A549 (cell line): ENCODE measurements around the gene ENTREP3. TPM values are rescaled to one million over a fixed set of nuclear protein-coding genes. Genes with fewer than 3 reads are reported as not detected.

Source experiments
- ATAC-seq, 2 experiments: fragments of 200-7000 bp in 1 of 2; fragments of >200 bp in 1 of 2; cut with Nextera tagmentation in 1 of 2; cut with Tn5 transposase in 1 of 2; 3 replicates each; pipeline versions ENCODE4 v1.8.0 to v1.9.1; 2018 to 2020; ENCODE audit warnings: mild to moderate bottlenecking in 1 of 2, moderate library complexity in 1 of 2
- CTCF ChIA-PET: fragments of 300-600 bp; sonication (Branson Sonifier 250); formaldehyde crosslinking; extraction: SDS; loops from one replicate; lab custom pipeline; 2021; ENCODE audit warnings: antibody characterized with exemption, inconsistent platforms; lab: Yijun Ruan, JAX
- POLR2A ChIA-PET: fragments of 350-600 bp; formaldehyde crosslinking; extraction: SDS; loops from one replicate; lab custom pipeline; 2021; ENCODE audit warnings: antibody characterized with exemption, inconsistent platforms; lab: Yijun Ruan, JAX
- DNase-seq, 2 experiments: peaks; one replicate each; pipeline versions ENCODE4 v3.0.0 to v3.0.0-alpha.2; 2011 to 2016; ENCODE audit warnings: low read depth in 1 of 2, low spot score in 1 of 2
- FAIRE-seq: peaks from 2 replicates; lab custom pipeline; 2011; peaks lifted over from hg19 to GRCh38; lab: Jason Lieb, UNC
- H3K27ac ChIP-seq, 2 experiments: fragments of >200 bp; sonication (Bioruptor Twin); formaldehyde crosslinking; 3 replicates each; pipeline ENCODE4 v1.5.1; 2016 to 2017
- H3K4me1 ChIP-seq: fragments of >200 bp; sonication (Bioruptor Twin); formaldehyde crosslinking; 3 replicates; pipeline ENCODE4 v1.6.1; 2016
- H3K4me2 ChIP-seq: fragments of >200 bp; sonication (Bioruptor Twin); formaldehyde crosslinking; 3 replicates; pipeline ENCODE4 v1.6.1; 2016
- H3K4me3 ChIP-seq: fragments of >200 bp; sonication (Bioruptor Twin); formaldehyde crosslinking; 3 replicates; pipeline ENCODE4 v1.5.1; 2016
- H3K9me3 ChIP-seq: fragments of >200 bp; sonication (Bioruptor Twin); formaldehyde crosslinking; 3 replicates; pipeline ENCODE4 v1.6.1; 2016
- BHLHE40 ChIP-seq: IDR thresholded peaks from 2 replicates; pipeline ENCODE4 v1.6.1; 2012; ENCODE audit warnings: low read depth, low read length, inconsistent platforms
- CBX2 ChIP-seq: fragments of 200-600 bp; sonication (generic); IDR thresholded peaks from 2 replicates; pipeline ENCODE4 v1.6.1; 2016; ENCODE audit warnings: low read depth, mild to moderate bottlenecking, borderline replicate concordance
- CEBPB ChIP-seq, 2 experiments: fragments of >200 bp in 1 of 2; sonication (Bioruptor Twin) in 1 of 2; formaldehyde crosslinking in 1 of 2; IDR thresholded peaks; 2 replicates each; pipeline ENCODE4 v1.6.1; 2012 to 2016
- CHD2 ChIP-seq: fragments of 150-350 bp; IDR thresholded peaks from 2 replicates; pipeline ENCODE4 v1.6.1; 2014; ENCODE audit warnings: low read length; ENCODE audit not compliant: partially characterized antibody
- EHF ChIP-seq: fragments of 250-450 bp; sonication (Bioruptor Pico); IDR thresholded peaks from 2 replicates; pipeline ENCODE4 v1.5.0; 2020; ENCODE audit warnings: mild to moderate bottlenecking
- EHMT2 ChIP-seq: fragments of 200-600 bp; sonication (generic); IDR thresholded peaks from 2 replicates; pipeline ENCODE4 v1.6.1; 2016; ENCODE audit warnings: antibody characterized with exemption, low read depth, mild to moderate bottlenecking, moderate library complexity
- FOSL2 ChIP-seq, 2 experiments: fragments of 450-650 bp in 1 of 2; fragments of >200 bp in 1 of 2; sonication (Bioruptor Twin) in 1 of 2; formaldehyde crosslinking; IDR thresholded peaks; 2 replicates each; pipeline versions ENCODE4 v1.5.0 to v1.6.1; 2016 to 2020; ENCODE audit warnings: mild to moderate bottlenecking in 1 of 2, moderate library complexity in 1 of 2
- HDAC2 ChIP-seq: fragments of 200-600 bp; sonication (generic); IDR thresholded peaks from 2 replicates; pipeline ENCODE4 v1.6.1; 2016
- HOXA7 ChIP-seq: fragments of 250-450 bp; sonication (Bioruptor Pico); IDR thresholded peaks from 2 replicates; pipeline ENCODE4 v1.5.0; 2020; ENCODE audit warnings: mild to moderate bottlenecking, moderate library complexity
- HOXB5 ChIP-seq: fragments of 250-450 bp; sonication (Bioruptor Pico); IDR thresholded peaks from 2 replicates; pipeline ENCODE4 v1.5.0; 2020; ENCODE audit warnings: mild to moderate bottlenecking, moderate library complexity
- JUN ChIP-seq, 2 experiments: fragments of >200 bp; sonication (Bioruptor Twin); formaldehyde crosslinking; IDR thresholded peaks; 2 replicates in 1 of 2; 3 replicates in 1 of 2; pipeline ENCODE4 v1.6.1; 2016 to 2017
- KDM1A ChIP-seq: fragments of 200-600 bp; sonication (generic); IDR thresholded peaks from 2 replicates; pipeline ENCODE4 v1.6.1; 2016; ENCODE audit warnings: low read depth, mild to moderate bottlenecking
- KDM5A ChIP-seq: fragments of 200-600 bp; sonication (generic); IDR thresholded peaks from 2 replicates; pipeline ENCODE4 v1.6.1; 2016; ENCODE audit warnings: antibody characterized with exemption, mild to moderate bottlenecking
- MYC ChIP-seq: IDR thresholded peaks from 2 replicates; pipeline ENCODE4 v1.6.1; 2012; ENCODE audit warnings: mild to moderate bottlenecking, inconsistent platforms, low read length, improper control_type of control experiment, borderline replicate concordance
- NFE2L2 ChIP-seq: fragments of 150-350 bp; conservative IDR thresholded peaks from 2 replicates; pipeline ENCODE4 v1.6.1; 2014; ENCODE audit warnings: low read length
- NPAS2 ChIP-seq: fragments of 250-450 bp; sonication (Bioruptor Pico); IDR thresholded peaks from 2 replicates; pipeline ENCODE4 v1.8.0; 2022; ENCODE audit warnings: mild to moderate bottlenecking, moderate library complexity, borderline replicate concordance
- PHF8 ChIP-seq: fragments of 200-600 bp; sonication (generic); IDR thresholded peaks from 2 replicates; pipeline ENCODE4 v1.6.1; 2016; ENCODE audit warnings: low read depth, mild to moderate bottlenecking, antibody characterized with exemption, moderate library complexity, borderline replicate concordance
- POLR2A ChIP-seq: IDR thresholded peaks from 2 replicates; pipeline ENCODE4 v1.6.1; 2012; ENCODE audit warnings: mild to moderate bottlenecking, low read length
- RAD21 ChIP-seq, 2 experiments: fragments of >200 bp in 1 of 2; sonication (Bioruptor Twin) in 1 of 2; formaldehyde crosslinking in 1 of 2; IDR thresholded peaks in 1 of 2; conservative IDR thresholded peaks in 1 of 2; 2 replicates in 1 of 2; 3 replicates in 1 of 2; pipeline ENCODE4 v1.6.1; 2012 to 2018; ENCODE audit warnings: inconsistent platforms in 1 of 2
- RARB ChIP-seq: fragments of 250-450 bp; sonication (Bioruptor Pico); IDR thresholded peaks from 2 replicates; pipeline ENCODE4 v1.8.0; 2021; ENCODE audit warnings: mild to moderate bottlenecking, moderate library complexity
- RCOR1 ChIP-seq: fragments of 150-350 bp; IDR thresholded peaks from 2 replicates; pipeline ENCODE4 v1.6.1; 2014; ENCODE audit warnings: antibody characterized with exemption, low read length, low read depth
- RNF2 ChIP-seq: fragments of 200-600 bp; sonication (generic); IDR thresholded peaks from 2 replicates; pipeline ENCODE4 v1.6.1; 2016; ENCODE audit warnings: low read depth, mild to moderate bottlenecking, antibody characterized with exemption, moderate library complexity, borderline replicate concordance
- SMC3 ChIP-seq: fragments of >200 bp; sonication (Bioruptor Twin); formaldehyde crosslinking; IDR thresholded peaks from 3 replicates; pipeline ENCODE4 v1.6.1; 2018; ENCODE audit warnings: inconsistent platforms
- ZFP36 ChIP-seq: fragments of 450-650 bp; IDR thresholded peaks from 2 replicates; pipeline ENCODE4 v1.6.1; 2014; ENCODE audit warnings: borderline replicate concordance; ENCODE audit not compliant: partially characterized antibody
- WGBS: methylation state at CpG from one replicate; pipeline ENCODE4 v1.1.6; 2017; ENCODE audit errors: missing lambda C conversion rate; 5-methylcytosine and 5-hydroxymethylcytosine counted together
- polyA plus RNA-seq, 4 experiments: library from polyadenylated mRNA; depleted of rRNA in 3 of 4; stranded (reverse); fragments of >200 nt; fragmentation: RNase III in 1 of 4; extraction: RNeasy Plus Mini Kit Qiagen cat#74134 plus additional on column Dnase treatment in 1 of 4; gene quantifications; 2 replicates in 3 of 4; 3 replicates in 1 of 4; pipeline ENCODE4 v1.2.3, GENCODE V29; 2011 to 2017
- TF ChIP-seq, protein P1 (sequence below): fragments of >200 bp; sonication (Bioruptor Twin); formaldehyde crosslinking; IDR thresholded peaks from 3 replicates; pipeline ENCODE4 v1.6.1; 2016
- TF ChIP-seq, protein P2 (sequence below): IDR thresholded peaks from 2 replicates; pipeline ENCODE4 v1.6.1; 2012; ENCODE audit warnings: low read depth, borderline replicate concordance
- TF ChIP-seq, protein P3 (sequence below): fragments of 150-350 bp; IDR thresholded peaks from 2 replicates; pipeline ENCODE4 v1.6.1; 2014; ENCODE audit warnings: low read depth, mild to moderate bottlenecking, low read length
- TF ChIP-seq, protein P4 (sequence below): IDR thresholded peaks from 2 replicates; pipeline ENCODE4 v1.6.1; 2012
- TF ChIP-seq, protein P5 (sequence below): fragments of 250-450 bp; sonication (Bioruptor Pico); IDR thresholded peaks from 2 replicates; pipeline ENCODE4 v1.5.0; 2020; ENCODE audit warnings: low read depth, mild to moderate bottlenecking, moderate library complexity

Gene ENTREP3
- polyA plus RNA-seq, 2 of the 4 experiments (the other 2 are of a cell fraction) = 8.4 to 29.5 TPM

DNA sequence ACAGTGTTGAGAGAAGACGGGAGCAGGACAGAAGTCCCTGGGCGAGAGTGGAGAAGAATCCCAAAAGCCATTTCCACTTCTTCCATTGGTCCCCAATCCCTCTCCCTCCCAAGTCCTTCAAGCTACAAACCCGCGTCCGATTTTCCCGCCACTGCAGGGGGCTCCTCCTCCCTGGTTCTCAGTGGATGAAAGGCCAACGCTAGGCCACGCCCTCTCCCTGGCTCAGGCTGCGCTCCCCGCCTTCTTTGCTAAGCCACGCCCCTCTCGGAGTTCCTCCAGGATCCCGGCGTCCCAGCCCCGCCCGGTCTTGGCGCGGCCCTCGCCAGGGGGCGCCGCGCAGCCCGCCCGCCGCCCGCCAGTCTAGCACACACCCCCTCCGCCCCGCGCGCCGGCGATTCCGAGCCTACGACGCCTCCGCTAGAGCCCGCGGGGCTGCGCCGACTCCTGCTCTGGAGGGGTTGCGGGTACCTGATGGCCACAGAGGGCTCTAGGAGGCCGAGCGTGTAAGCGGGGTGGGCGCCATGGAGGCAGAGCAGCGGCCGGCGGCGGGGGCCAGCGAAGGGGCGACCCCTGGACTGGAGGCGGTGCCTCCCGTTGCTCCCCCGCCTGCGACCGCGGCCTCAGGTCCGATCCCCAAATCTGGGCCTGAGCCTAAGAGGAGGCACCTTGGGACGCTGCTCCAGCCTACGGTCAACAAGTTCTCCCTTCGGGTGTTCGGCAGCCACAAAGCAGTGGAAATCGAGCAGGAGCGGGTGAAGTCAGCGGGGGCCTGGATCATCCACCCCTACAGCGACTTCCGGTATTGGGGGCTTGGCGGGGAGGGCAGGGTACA is 22.0 kb upstream of the ENTREP3 start, which contains the start of gene HCN3 (continued):
- no peak for TF ChIP-seq CHD2
- TF ChIP-seq KDM5A = no peak
- TF ChIP-seq SMC3 = peak; percentile 90
- no peak for TF ChIP-seq RNF2
- TF ChIP-seq MYC = no peak
- no peak for TF ChIP-seq HOXA7 (CRISPR knock-in tag)
- no peak for TF ChIP-seq KDM1A
- no peak for TF ChIP-seq FOSL2 (IDR thresholded peaks at IDR 0.05)
- no peak for TF ChIP-seq FOSL2 (CRISPR knock-in tag; IDR thresholded peaks at IDR 0.05)
- TF ChIP-seq EHF (CRISPR knock-in tag) = no peak
- TF ChIP-seq NPAS2 = no peak
- no peak for TF ChIP-seq CBX2
- no peak for TF ChIP-seq HOXB5 (CRISPR knock-in tag)
- no peak for TF ChIP-seq EHMT2
- TF ChIP-seq RARB (CRISPR knock-in tag) = no peak
- no peak for TF ChIP-seq CEBPB (IDR thresholded peaks at IDR 0.05)
- TF ChIP-seq RAD21 (conservative IDR thresholded peaks at IDR 0.05 in 1 of 2, IDR thresholded peaks at IDR 0.05 in 1 of 2) = peak; percentile 33 to 69; a peak in 4 of 5 replicates
- TF ChIP-seq NFE2L2 = no peak
- TF ChIP-seq, protein P1, sequence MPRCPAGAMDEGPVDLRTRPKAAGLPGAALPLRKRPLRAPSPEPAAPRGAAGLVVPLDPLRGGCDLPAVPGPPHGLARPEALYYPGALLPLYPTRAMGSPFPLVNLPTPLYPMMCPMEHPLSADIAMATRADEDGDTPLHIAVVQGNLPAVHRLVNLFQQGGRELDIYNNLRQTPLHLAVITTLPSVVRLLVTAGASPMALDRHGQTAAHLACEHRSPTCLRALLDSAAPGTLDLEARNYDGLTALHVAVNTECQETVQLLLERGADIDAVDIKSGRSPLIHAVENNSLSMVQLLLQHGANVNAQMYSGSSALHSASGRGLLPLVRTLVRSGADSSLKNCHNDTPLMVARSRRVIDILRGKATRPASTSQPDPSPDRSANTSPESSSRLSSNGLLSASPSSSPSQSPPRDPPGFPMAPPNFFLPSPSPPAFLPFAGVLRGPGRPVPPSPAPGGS = no peak
- TF ChIP-seq, protein P2, sequence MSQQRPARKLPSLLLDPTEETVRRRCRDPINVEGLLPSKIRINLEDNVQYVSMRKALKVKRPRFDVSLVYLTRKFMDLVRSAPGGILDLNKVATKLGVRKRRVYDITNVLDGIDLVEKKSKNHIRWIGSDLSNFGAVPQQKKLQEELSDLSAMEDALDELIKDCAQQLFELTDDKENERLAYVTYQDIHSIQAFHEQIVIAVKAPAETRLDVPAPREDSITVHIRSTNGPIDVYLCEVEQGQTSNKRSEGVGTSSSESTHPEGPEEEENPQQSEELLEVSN = peak; percentile 99
- TF ChIP-seq JUN (IDR thresholded peaks at IDR 0.05) = peak in 1 of 2 experiments; percentile 57; a peak in 1 of 5 replicates
- no peak for TF ChIP-seq ZFP36

DNA sequence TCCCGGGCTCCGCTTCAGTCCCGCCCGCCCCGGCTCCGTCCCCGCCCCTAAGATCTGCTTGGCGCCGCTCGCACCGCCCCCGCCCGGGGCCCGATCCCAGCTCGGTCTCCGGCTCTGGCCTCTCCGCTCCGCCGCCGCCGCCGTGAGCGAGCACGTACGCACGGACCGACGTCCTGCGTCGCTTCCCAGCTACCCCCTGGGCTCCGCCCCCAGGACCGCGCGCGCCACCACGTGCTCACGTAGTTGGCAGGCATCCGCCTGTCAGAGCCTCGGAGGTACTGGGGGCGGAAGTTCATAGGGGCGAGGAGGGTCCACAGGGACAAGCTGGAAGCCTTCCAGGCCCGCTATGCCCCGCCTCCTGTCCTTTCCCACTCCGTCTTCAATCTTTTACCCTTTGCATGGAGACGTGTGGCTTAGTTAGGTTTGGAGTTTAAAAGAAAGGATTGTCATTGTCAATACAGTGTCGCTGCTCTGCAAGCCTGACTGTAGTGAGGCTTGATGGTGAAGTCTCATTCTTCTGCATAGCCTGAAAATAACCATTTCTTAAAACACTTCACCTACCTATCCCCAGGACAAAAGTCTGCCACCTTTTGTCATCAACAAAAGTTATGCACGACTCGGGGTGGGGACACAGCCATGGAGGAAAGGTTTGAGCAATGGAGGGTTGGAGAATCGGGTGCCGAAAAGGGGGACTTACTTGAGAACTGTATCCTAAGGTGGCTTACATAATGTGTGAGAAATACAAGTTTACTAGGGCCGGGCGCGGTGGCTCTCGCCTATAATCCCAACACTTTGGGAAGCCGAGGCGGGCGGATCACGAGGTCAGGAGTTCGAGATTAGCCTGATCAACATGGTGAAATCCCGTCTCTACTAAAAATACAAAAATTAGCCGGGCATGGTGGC is 18.3 kb upstream of the ENTREP3 start, which contains the start of gene CLK2:
Gene CLK2 (minus strand): TSS at position 162 of the 903 bp plus-strand sequence. CDS start 2,527 bp downstream, outside the sequence.
- ATAC-seq (peak; percentile 81 to 90), FAIRE-seq (no peak), DNase-seq (peak; percentile 96)
- CTCF ChIA-PET = interaction anchor here (0.7 to 16.5 kb wide), 7 partner anchors 15 to 227 kb away, joined by 3 to 326 read pairs (median 3); no protein-coding TSS in a partner anchor
- Histone ChIP-seq H3K4me1 (peaks cover 15% of the 10 kb centered on the region; the same call in 2 of the 3 replicates), H3K9me3 (no peaks in the 10 kb centered on the region), H3K4me2 (peak within 1 kb of the TSS; percentile 93), H3K4me3 (peak within 1 kb of the TSS; percentile 62), H3K27ac (peak within 1 kb of the TSS; percentile 90 to 98)
- POLR2A ChIA-PET = interaction anchor here (0.6 to 2.3 kb wide), 13 partner anchors 8 to 289 kb away, joined by 3 to 25 read pairs (median 5); partner anchors contain the start of genes ASH1L and SCAMP3
- 37% methylated on average over 38 of the region's 61 CpGs for WGBS
- TF ChIP-seq KDM5A (no peak), POLR2A (peak; percentile 63), HDAC2 (no peak), RCOR1 (no peak), CHD2 (no peak), RAD21 (conservative IDR thresholded peaks at IDR 0.05 in 1 of 2, IDR thresholded peaks at IDR 0.05 in 1 of 2) (no peak), MYC (peak; percentile 72), PHF8 (0 out of 2 replicates have a peak, but pooled peaks have one; percentile 64), BHLHE40 (no peak)
- TF ChIP-seq, protein P3, sequence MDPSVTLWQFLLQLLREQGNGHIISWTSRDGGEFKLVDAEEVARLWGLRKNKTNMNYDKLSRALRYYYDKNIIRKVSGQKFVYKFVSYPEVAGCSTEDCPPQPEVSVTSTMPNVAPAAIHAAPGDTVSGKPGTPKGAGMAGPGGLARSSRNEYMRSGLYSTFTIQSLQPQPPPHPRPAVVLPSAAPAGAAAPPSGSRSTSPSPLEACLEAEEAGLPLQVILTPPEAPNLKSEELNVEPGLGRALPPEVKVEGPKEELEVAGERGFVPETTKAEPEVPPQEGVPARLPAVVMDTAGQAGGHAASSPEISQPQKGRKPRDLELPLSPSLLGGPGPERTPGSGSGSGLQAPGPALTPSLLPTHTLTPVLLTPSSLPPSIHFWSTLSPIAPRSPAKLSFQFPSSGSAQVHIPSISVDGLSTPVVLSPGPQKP = no peak
- TF ChIP-seq, protein P4, sequence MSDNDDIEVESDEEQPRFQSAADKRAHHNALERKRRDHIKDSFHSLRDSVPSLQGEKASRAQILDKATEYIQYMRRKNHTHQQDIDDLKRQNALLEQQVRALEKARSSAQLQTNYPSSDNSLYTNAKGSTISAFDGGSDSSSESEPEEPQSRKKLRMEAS = peak; percentile 99
- TF ChIP-seq, protein P2 = peak; percentile 95
- TF ChIP-seq, protein P1 = peak; percentile 76; the same call in 2 of the 3 replicates
- TF ChIP-seq, protein P5, sequence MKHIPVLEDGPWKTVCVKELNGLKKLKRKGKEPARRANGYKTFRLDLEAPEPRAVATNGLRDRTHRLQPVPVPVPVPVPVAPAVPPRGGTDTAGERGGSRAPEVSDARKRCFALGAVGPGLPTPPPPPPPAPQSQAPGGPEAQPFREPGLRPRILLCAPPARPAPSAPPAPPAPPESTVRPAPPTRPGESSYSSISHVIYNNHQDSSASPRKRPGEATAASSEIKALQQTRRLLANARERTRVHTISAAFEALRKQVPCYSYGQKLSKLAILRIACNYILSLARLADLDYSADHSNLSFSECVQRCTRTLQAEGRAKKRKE = no peak
